Occipital lobe (tissue), 2 donors: ENCODE data around the gene FAM209A. TPM values are rescaled to one million over a fixed set of nuclear protein-coding genes. Genes with fewer than 3 reads are reported as not detected.
"Not testable (repeated sequence)": the region's sequence is repeated elsewhere in the genome, so short reads cannot be mapped to it uniquely, and the experiment has no call there.

Experiments
- DNase-seq: peaks from one replicate; lab custom pipeline; 2025; lab: John Stamatoyannopoulos, UW
- total RNA-seq: library from RNA; depleted of rRNA; stranded (reverse); fragments of >200 nt; gene quantifications from one replicate; pipeline ENCODE4 v1.2.3, GENCODE V29; 2014

FAM209A gene
- total RNA-seq, result not detected

- not testable (repeated sequence) for DNase-seq
These were observed at the start of gene FAM209A for GRCh38 chr20:56524444-56524843. Gene FAM209A (plus strand): TSS chr20:56524744. CDS start chr20:56524809, 65 bp downstream.

GRCh38 chr20:56483970-56484369 is 40.6 kb upstream of the FAM209A start:
- no peak for DNase-seq

- no peak for DNase-seq
These were observed 37.3 kb upstream of the FAM209A start for GRCh38 chr20:56487216-56487615.

DNA sequence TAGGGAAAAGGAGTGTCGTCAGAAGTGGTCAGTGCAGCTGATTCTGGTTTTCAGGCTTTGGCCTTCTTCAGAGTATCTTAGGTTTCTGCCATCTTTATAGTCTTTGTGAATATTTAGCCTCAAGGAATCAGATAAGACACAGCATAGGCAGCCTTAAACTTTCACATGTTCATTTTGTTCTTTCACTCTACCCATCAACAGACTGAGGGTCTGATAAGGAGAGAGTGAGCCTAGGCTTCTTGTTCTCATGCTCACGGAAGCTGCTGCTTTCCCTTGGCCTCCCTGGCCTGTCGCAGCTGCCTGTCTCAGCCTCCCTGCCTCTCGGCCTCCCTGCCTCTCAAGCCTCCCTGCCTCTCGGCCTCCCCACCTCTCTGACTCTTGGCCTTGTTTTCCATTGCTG is 36.0 kb upstream of the FAM209A start:
- DNase-seq, result no peak

- no peak for DNase-seq
These were observed 23.4 kb upstream of the FAM209A start for GRCh38 chr20:56501116-56501515.

- no peak for DNase-seq
These were observed 20.6 kb upstream of the FAM209A start for GRCh38 chr20:56503916-56504315.

DNA sequence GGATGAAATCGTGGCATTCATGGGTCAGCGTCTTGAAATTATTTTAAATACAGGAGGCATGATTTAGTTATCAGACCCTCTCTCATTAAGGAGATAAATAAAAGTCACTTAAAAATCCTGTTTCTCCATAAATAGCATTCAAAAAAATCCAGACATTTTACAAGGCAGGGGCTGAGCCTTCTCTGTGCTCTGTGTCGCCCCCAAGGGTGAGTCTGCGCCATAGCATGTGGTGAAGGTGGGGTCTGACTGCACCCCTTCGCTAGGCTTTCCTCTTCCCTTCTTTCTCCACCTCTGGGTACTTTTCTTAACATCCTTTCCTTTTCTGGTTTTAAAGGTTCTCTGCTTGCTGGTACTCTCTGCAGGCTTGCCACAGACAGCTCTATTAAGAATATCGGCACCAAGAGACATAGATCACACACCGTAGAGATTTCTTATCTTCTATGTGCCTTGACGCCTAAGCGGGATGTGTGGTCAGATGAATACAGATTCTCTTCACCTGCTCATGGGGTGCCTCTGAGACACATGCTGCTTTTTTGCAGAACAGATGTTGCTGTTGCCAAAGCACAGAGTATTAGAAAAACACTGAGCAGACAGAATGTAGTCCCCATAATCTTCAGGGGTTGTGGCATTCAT is 20.1 kb upstream of the FAM209A start:
- no peak for DNase-seq

DNA sequence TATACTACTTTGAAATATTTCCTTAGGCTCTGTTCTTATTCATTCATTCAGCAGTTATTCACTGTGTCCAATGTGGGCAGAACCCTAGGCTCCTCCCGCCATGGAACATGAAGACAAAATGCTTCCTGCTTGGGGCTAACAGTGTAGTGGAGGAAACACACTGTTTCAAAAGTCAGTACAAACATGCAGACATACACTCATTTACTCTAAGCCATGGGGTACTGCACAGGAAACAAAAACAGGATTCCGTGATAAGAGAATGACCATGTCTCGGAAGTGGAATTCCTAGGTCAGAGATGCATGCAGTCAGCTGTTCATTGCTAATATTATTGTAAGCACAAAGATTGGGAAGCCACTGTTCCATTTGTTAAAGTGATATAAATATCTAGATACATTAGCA is 18.4 kb upstream of the FAM209A start:
- DNase-seq, result no peak

DNA sequence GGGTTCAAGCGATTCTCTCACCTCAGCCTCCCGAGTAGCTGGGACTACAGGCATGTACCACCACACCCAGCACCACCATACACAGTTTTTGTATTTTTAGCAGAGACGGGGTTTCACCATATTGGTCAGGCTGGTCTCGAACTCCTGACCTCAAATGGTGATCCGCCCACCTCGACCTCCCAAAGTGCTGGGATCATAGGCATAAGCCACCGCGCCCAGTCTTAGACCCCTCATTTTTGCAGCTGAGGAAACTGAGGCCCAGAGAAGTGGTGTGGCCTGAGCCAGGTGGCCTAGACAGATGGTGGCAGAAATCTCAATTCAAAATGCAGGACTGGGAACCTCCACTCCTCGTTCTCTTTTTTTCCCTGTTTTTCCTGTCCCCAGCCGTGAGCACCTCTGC is 12.6 kb upstream of the FAM209A start:
- no peak for DNase-seq

DNA sequence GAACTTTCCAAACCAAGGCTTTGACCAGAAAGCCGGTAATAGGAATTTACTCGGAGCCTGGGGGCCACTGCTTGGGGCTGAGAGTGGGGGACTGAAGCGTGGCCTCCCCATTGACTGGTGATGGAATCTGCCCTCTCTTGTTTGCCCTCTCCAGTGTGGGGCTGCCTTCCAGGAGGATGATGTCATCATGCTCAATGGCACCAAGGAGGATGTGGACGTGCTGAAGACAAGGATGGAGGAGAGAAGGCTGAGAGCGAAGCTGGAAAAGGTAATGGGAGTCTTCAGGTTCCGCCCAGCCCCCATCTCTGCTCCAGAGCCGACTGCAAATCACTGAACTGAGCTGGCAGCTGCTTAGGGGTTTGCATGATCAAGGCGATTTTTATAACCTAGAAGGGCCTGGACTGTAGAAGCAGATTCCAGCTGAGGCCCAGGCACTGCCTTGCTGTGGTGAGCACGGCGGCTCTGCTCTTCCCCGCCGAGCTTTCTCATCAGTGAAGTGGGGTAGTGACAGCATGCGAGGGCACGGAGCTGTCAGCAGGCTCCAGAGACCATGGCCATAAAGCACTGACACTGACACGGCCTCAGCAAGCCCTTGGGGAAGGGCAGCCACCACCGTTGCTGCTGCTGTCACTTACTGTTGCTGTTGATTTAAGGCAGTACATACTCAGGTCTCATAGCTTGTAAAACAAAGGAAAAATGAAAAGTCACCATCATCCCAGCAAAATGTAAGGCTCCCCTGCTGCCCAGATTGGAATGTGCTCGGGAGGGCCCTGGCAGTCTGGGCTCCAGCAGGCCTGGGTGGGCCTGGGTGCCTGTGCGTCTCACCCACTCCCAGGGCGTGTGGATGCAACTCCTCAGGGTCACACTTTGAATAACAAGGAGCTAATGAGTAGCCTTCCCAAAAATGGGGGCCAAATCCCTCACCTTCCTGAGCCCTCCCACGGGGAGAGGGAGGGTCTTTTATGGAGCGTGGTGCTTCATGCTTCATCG is 11.1 kb upstream of the FAM209A start:
- no peak for DNase-seq

GRCh38 chr20:56516631-56517030 is 7.9 kb upstream of the FAM209A start:
- no peak for DNase-seq

GRCh38 chr20:56517211-56517610 is 7.3 kb upstream of the FAM209A start:
- DNase-seq, result no peak

DNA sequence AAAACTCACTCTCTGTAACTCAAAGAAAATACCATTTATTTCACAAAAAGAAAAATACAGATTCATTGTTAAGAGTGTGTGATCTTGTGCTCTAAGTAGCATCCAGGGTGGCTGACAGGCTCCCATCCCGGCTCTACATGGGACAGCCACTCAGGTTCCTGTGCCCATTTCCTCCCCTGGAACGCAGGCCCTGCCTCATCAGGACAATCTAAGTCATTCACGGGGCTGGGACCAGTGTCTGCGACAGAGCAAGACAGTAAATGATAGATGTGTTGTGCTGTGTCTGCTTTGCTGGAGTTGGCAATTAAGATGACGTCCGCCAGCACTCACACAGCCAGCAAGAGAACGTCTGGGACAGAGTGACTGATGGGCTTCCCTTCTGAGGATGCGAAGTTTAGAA is 6.9 kb upstream of the FAM209A start:
- no peak for DNase-seq

GRCh38 chr20:56518126-56518525 is 6.4 kb upstream of the FAM209A start:
- no peak for DNase-seq

- no peak for DNase-seq
These were observed 5.7 kb upstream of the FAM209A start for GRCh38 chr20:56518721-56519398.

DNA sequence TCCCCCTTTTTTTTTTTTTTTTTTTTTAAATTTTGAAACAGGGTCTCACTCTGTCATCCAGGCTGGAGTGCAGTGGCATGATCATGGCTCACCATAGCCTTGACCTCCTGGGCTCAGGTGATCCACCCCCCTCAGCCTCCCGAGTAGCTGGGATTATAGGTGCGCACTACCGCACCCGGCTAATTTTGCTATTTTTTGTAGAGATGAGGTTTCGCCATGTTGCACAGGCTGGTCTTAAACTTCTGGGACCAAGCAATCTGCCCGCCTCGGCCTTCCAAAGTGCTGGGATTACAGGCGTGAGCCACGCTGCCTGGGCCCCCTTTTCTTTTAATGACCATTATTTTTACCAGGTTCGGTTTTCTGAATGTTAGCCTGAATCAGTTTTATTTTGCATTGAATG is 5.0 kb upstream of the FAM209A start:
- no peak for DNase-seq

GRCh38 chr20:56520180-56520579 is 4.4 kb upstream of the FAM209A start:
- no peak for DNase-seq

- not testable (repeated sequence) for DNase-seq
These were observed 3.7 kb upstream of the FAM209A start for GRCh38 chr20:56520746-56521354.

- no peak for DNase-seq
These were observed 2.2 kb upstream of the FAM209A start for GRCh38 chr20:56522311-56522710.

DNA sequence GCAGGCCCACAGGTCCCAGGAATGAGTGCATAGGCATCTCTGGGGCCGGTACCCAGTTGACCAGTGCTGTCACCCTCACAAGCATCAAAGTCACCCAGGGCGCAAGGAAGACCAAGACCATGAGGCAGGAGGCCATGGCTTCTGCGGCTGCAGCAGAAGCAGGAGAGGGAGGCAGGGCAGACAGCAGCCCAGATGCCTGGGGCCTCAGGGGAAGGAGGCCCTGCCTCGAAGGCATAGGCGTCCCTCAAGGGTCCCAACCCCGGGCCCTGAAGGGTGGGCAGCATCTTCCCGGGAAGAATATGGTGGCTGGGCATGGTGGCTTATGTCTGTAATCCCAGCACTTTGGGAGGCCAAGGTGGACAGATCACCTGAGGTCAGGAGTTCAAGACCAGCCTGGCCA is 3.0 kb downstream of the FAM209A start:
- DNase-seq, result no peak

DNA sequence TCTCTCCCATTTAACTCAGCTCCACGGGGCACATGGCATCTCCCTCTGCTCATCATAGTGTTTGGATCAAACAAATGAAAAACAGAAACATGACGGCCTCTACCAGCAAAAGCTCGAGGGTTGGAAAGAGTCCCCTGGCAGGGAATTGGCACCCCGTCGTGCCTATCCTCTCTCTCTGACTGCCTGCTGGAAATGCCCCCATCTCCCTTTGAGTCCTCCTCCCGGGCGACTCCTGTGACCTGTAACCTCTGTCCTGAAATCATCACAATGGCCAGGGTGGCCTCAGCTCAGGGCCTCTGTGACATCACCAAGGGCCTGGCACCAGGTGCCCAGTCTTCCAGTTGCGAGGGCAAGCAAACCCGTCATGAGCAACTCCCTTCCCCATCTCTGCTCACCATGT is 8.4 kb downstream of the FAM209A start, which contains the start of gene FAM209B:
FAM209B (plus strand) TSS at position 301 of the 400 bp plus-strand sequence; CDS start at position 397, 96 bp downstream.
- DNase-seq, result not testable (repeated sequence)

- DNase-seq, result no peak
These were observed 13.5 kb downstream of the FAM209A start for GRCh38 chr20:56537997-56538396.
